Loucy (cell line): Measurements from ENCODE around the gene RNF8.

Source experiments
- H2AFZ ChIP-seq: fragments of 200-600 bp; sonication (generic); 2 replicates; pipeline ENCODE4 v1.6.0; 2016; ENCODE audit warnings: antibody characterized with exemption, mild to moderate bottlenecking, low read length, moderate library complexity
- H3F3A ChIP-seq: fragments of 200-600 bp; 2 replicates; pipeline ENCODE4 v1.6.0; 2016; ENCODE audit warnings: antibody characterized with exemption, low read depth, mild to moderate bottlenecking
- H3K27me3 ChIP-seq: fragments of 200-600 bp; sonication (generic); 2 replicates; pipeline ENCODE4 v1.6.1; 2014; ENCODE audit warnings: low read length, mild to moderate bottlenecking; ENCODE audit not compliant: insufficient read depth, poor library complexity, severe bottlenecking
- H3K36me3 ChIP-seq: fragments of 200-600 bp; sonication (generic); 2 replicates; pipeline ENCODE4 v1.6.1; 2016; ENCODE audit warnings: low read length; ENCODE audit not compliant: insufficient read depth
- H3K4me1 ChIP-seq: fragments of 200-600 bp; sonication (generic); 2 replicates; pipeline ENCODE4 v1.5.1; 2014; ENCODE audit warnings: low read length, mild to moderate bottlenecking; ENCODE audit not compliant: insufficient read depth, poor library complexity, severe bottlenecking
- H3K4me2 ChIP-seq: fragments of 200-600 bp; sonication (generic); 2 replicates; pipeline ENCODE4 v1.6.0; 2014; ENCODE audit warnings: antibody characterized with exemption, low read length, low read depth, mild to moderate bottlenecking; ENCODE audit not compliant: poor library complexity, severe bottlenecking
- H3K4me3 ChIP-seq: fragments of 200-600 bp; sonication (generic); 2 replicates; pipeline ENCODE4 v1.5.1; 2014; ENCODE audit warnings: low read length, mild to moderate bottlenecking, mixed read lengths; ENCODE audit not compliant: poor library complexity, severe bottlenecking
- H3K79me2 ChIP-seq: fragments of 200-600 bp; sonication (generic); 2 replicates; pipeline ENCODE4 v1.6.1; 2014; ENCODE audit warnings: low read length; ENCODE audit not compliant: insufficient read depth
- H3K9ac ChIP-seq: fragments of 200-600 bp; sonication (generic); 2 replicates; pipeline ENCODE4 v1.6.0; 2014; ENCODE audit warnings: mild to moderate bottlenecking, low read depth, low read length, moderate library complexity; ENCODE audit not compliant: poor library complexity, severe bottlenecking
- H3K9me2 ChIP-seq: fragments of 200-600 bp; sonication (generic); replicated peaks from 2 replicates; pipeline ENCODE4 v1.6.1; 2016; ENCODE audit warnings: low read depth, low read length, mixed read lengths
- H3K9me3 ChIP-seq: fragments of 200-600 bp; sonication (generic); 2 replicates; pipeline ENCODE4 v1.6.1; 2014; ENCODE audit warnings: mild to moderate bottlenecking, antibody characterized with exemption, low read length, low read depth; ENCODE audit not compliant: insufficient read depth
- H4K20me1 ChIP-seq: fragments of 200-600 bp; sonication (generic); 2 replicates; pipeline ENCODE4 v1.6.0; 2014; ENCODE audit warnings: antibody characterized with exemption, low read length, mild to moderate bottlenecking; ENCODE audit not compliant: insufficient read depth, poor library complexity, severe bottlenecking
- EZH2phosphoT487 ChIP-seq: fragments of 200-600 bp; IDR thresholded peaks from 2 replicates; pipeline ENCODE4 v1.6.1; 2018; ENCODE audit warnings: antibody characterized with exemption, mild to moderate bottlenecking, moderate library complexity, borderline replicate concordance
- TF ChIP-seq, protein P1 (sequence below): fragments of 200-600 bp; sonication (generic); conservative IDR thresholded peaks from 2 replicates; pipeline ENCODE4 v1.5.1; 2014; ENCODE audit warnings: mild to moderate bottlenecking, antibody characterized with exemption, low read length

The RNF8 gene

DNA sequence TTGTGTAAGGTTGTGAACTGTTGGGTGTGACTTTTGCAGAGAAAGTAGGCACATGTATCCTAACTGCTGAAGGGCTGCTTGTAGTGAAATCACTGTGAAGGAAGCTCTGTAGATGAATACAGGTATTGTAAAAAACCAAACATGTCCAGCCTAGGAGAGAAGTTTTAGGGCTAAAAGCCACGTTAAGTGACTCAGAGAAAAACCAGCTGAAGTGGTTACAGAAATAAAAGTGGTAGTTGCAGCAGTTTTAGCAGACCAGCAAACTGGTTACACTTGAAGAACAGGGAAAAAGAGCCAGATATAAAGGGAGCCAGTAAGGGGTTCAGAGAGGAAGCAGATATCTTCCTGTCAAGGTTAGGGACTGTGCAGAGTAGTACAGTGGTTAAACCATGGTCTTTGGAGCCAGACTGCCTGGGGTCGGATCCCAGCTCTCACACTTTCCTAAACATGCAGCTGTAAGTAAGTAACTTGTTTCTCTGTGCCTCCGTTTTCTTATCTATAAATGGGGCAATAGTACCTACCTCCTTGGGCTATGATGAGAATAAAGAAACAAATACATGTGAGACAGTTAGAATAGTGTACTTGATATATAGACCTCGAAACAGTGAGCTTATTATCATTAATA, 33.8 kb upstream of the RNF8 start:
- no peak overlapping the region for H3K4me3 ChIP-seq
- H3K79me2 ChIP-seq: no peaks in the 10 kb centered on the region
- TF ChIP-seq EZH2phosphoT487: no peak
- TF ChIP-seq, protein P1, sequence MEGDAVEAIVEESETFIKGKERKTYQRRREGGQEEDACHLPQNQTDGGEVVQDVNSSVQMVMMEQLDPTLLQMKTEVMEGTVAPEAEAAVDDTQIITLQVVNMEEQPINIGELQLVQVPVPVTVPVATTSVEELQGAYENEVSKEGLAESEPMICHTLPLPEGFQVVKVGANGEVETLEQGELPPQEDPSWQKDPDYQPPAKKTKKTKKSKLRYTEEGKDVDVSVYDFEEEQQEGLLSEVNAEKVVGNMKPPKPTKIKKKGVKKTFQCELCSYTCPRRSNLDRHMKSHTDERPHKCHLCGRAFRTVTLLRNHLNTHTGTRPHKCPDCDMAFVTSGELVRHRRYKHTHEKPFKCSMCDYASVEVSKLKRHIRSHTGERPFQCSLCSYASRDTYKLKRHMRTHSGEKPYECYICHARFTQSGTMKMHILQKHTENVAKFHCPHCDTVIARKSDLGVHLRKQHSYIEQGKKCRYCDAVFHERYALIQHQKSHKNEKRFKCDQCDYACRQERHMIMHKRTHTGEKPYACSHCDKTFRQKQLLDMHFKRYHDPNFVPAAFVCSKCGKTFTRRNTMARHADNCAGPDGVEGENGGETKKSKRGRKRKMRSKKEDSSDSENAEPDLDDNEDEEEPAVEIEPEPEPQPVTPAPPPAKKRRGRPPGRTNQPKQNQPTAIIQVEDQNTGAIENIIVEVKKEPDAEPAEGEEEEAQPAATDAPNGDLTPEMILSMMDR: no peak
- no peak overlapping the region for H3K4me2 ChIP-seq
- H3K9ac ChIP-seq: no peak overlapping the region
- H3K4me1 ChIP-seq: no peaks in the 10 kb centered on the region
- peaks cover 77% of the 10 kb centered on the region; the same call in 1 of the 2 replicates for H3K36me3 ChIP-seq
- no peaks in the 10 kb centered on the region for H4K20me1 ChIP-seq
- H3K9me2 ChIP-seq: no peaks in the 10 kb centered on the region
- no peaks in the 10 kb centered on the region for H3K27me3 ChIP-seq
- no peaks in the 10 kb centered on the region for H3K9me3 ChIP-seq
- no peak overlapping the region for H2AFZ ChIP-seq
- no peaks in the 10 kb centered on the region for H3F3A ChIP-seq

DNA sequence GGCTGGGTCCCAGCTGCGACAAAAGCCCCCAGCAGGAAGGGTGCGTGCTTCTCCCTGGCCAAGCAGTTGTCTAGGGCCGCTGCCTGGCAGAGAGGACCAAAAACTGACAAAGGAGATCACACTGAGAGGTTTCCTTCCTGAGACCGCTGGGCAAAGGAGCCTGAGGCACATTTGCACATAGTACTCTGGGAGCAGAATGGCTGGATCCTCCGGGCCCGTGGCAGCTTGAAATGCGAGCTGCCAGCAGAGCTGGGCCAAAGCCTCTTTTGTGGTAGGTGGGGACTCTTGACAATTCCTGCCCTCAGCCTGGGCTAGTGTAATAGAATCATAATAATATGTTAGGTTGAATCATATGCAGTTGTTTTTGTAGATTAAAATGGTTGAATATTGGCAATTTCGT, 33.1 kb upstream of the RNF8 start:
- H3K4me1 ChIP-seq: no peaks in the 10 kb centered on the region
- no peaks in the 10 kb centered on the region for H3K9me2 ChIP-seq
- no peak overlapping the region for H3K4me3 ChIP-seq
- H3K9me3 ChIP-seq: no peaks in the 10 kb centered on the region
- H2AFZ ChIP-seq: no peak overlapping the region
- no peak for TF ChIP-seq EZH2phosphoT487
- TF ChIP-seq, protein P1: no peak
- no peaks in the 10 kb centered on the region for H4K20me1 ChIP-seq
- H3K79me2 ChIP-seq: no peaks in the 10 kb centered on the region
- no peaks in the 10 kb centered on the region for H3K27me3 ChIP-seq
- no peaks in the 10 kb centered on the region for H3F3A ChIP-seq
- peaks cover 70% of the 10 kb centered on the region; the same call in 1 of the 2 replicates for H3K36me3 ChIP-seq
- H3K4me2 ChIP-seq: no peak overlapping the region
- no peak overlapping the region for H3K9ac ChIP-seq

DNA sequence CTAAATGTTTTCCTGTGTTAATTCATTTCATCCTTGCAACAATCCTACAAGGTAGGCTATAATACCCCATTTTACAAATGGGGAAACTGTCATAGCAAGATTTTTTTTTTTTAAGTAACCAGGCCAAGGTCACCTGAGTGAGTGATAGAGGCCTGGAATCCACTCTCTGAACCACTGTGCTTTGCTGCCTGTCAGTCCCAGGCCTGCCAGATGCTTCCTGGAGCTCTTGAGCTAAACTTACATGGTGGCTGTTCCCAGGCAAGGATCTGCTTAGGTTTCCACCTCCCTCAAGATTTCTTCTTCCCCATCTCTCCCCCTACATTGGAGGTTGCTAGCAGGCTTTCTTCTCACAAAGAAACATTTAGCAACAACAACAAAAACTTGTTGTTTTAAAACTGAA, 32.7 kb upstream of the RNF8 start:
- no peaks in the 10 kb centered on the region for H3K4me1 ChIP-seq
- H3K79me2 ChIP-seq: no peaks in the 10 kb centered on the region
- no peaks in the 10 kb centered on the region for H4K20me1 ChIP-seq
- no peaks in the 10 kb centered on the region for H3F3A ChIP-seq
- H2AFZ ChIP-seq: no peak overlapping the region
- H3K9me3 ChIP-seq: no peaks in the 10 kb centered on the region
- H3K4me2 ChIP-seq: no peak overlapping the region
- TF ChIP-seq EZH2phosphoT487: no peak
- TF ChIP-seq, protein P1: no peak
- H3K36me3 ChIP-seq: peaks cover 66% of the 10 kb centered on the region; the same call in 1 of the 2 replicates
- no peak overlapping the region for H3K4me3 ChIP-seq
- H3K9ac ChIP-seq: no peak overlapping the region
- H3K27me3 ChIP-seq: no peaks in the 10 kb centered on the region
- H3K9me2 ChIP-seq: no peaks in the 10 kb centered on the region
